Mesothelial cell of epicardium (in vitro differentiated cells): ENCODE results near the gene NFE2L2. TPM values are rescaled to one million over a fixed set of nuclear protein-coding genes. Genes with fewer than 3 reads are reported as not detected.
A peak's percentile ranks its signal among the peaks of the same experiment; 100 is the strongest.

ENCODE experiments used
- DNase-seq, 2 experiments: peaks; one replicate each; pipeline ENCODE4 v3.0.0; 2021; ENCODE audit warnings: low spot score in 2 of 2; ENCODE audit not compliant: unreplicated experiment in 2 of 2
- H3K27ac Mint-ChIP-seq: 2 replicates; pipeline ENCODE4 v1.8.0; 2021; ENCODE audit warnings: mixed read lengths
- H3K27me3 Mint-ChIP-seq: 2 replicates; pipeline ENCODE4 v1.8.0; 2021; ENCODE audit warnings: low read depth, mixed read lengths
- H3K36me3 Mint-ChIP-seq: 2 replicates; pipeline ENCODE4 v1.8.0; 2021; ENCODE audit warnings: mixed read lengths
- H3K4me1 Mint-ChIP-seq: 2 replicates; pipeline ENCODE4 v1.8.0; 2021; ENCODE audit warnings: mixed read lengths
- H3K4me3 Mint-ChIP-seq: 2 replicates; pipeline ENCODE4 v1.8.0; 2021; ENCODE audit warnings: mild to moderate bottlenecking, moderate library complexity, mixed read lengths
- H3K9me3 Mint-ChIP-seq: 2 replicates; pipeline ENCODE4 v1.8.0; 2021; ENCODE audit warnings: mixed read lengths
- total RNA-seq: library from RNA; stranded (reverse); gene quantifications from 3 replicates; pipeline ENCODE4 v1.2.1, GENCODE V29; 2021
- TF ChIP-seq, protein P1 (sequence below): fragments of 200-600 bp; sonication (generic); IDR thresholded peaks from one replicate; pipeline ENCODE4 v1.5.0; 2021; ENCODE audit warnings: antibody characterized with exemption; ENCODE audit not compliant: unreplicated experiment

NFE2L2 gene
- total RNA-seq, 1 donor from 2014 or later: 93.9 TPM

- Mint-ChIP-seq H3K27ac (peak overlapping the region; percentile 98), H3K4me3 (no peak overlapping the region), H3K36me3 (peaks cover 11% of the 10 kb centered on the region), H3K27me3 (no peaks in the 10 kb centered on the region), H3K9me3 (no peaks in the 10 kb centered on the region), H3K4me1 (peaks cover 61% of the 10 kb centered on the region)
- TF ChIP-seq, protein P1, sequence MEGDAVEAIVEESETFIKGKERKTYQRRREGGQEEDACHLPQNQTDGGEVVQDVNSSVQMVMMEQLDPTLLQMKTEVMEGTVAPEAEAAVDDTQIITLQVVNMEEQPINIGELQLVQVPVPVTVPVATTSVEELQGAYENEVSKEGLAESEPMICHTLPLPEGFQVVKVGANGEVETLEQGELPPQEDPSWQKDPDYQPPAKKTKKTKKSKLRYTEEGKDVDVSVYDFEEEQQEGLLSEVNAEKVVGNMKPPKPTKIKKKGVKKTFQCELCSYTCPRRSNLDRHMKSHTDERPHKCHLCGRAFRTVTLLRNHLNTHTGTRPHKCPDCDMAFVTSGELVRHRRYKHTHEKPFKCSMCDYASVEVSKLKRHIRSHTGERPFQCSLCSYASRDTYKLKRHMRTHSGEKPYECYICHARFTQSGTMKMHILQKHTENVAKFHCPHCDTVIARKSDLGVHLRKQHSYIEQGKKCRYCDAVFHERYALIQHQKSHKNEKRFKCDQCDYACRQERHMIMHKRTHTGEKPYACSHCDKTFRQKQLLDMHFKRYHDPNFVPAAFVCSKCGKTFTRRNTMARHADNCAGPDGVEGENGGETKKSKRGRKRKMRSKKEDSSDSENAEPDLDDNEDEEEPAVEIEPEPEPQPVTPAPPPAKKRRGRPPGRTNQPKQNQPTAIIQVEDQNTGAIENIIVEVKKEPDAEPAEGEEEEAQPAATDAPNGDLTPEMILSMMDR: no peak
- no peak for DNase-seq
Observed at GRCh38 chr2:177239053-177239452, 25.5 kb downstream of the NFE2L2 start.

GRCh38 chr2:177237932-177238331 lies 26.6 kb downstream of the NFE2L2 start:
- Mint-ChIP-seq H3K36me3 (peaks cover 16% of the 10 kb centered on the region), H3K27me3 (no peaks in the 10 kb centered on the region), H3K4me1 (peaks cover 55% of the 10 kb centered on the region), H3K27ac (peak overlapping the region; percentile 98), H3K4me3 (no peak overlapping the region), H3K9me3 (no peaks in the 10 kb centered on the region)
- DNase-seq: no peak
- TF ChIP-seq, protein P1: no peak

- TF ChIP-seq, protein P1: peak; percentile 59
- Mint-ChIP-seq H3K27me3 (no peaks in the 10 kb centered on the region), H3K4me1 (peaks cover 35% of the 10 kb centered on the region), H3K9me3 (no peaks in the 10 kb centered on the region), H3K36me3 (peaks cover 30% of the 10 kb centered on the region), H3K4me3 (no peak overlapping the region), H3K27ac (peak overlapping the region; percentile 32)
- no peak for DNase-seq
Observed at GRCh38 chr2:177235855-177236437, 28.6 kb downstream of the NFE2L2 start.

DNA sequence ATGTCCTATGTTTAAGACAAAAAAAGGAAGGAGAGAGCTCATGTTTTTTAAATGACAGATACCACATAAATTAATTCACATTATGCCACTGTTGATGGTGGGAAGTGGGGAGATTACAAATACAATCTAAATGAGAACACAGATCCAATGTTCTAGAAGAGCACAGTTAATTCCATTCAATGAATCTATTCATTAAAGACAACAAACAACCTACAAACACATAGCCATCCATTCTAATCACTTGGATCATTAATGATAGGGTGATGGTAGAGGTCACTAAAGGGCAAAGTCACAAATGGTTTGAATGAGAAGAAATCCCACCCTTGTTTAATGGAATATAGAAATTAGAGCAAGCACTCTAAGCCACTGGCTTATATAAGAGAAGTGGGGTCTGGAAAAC lies 30.3 kb downstream of the NFE2L2 start:
- Mint-ChIP-seq H3K27ac (peak overlapping the region; percentile 70), H3K4me3 (no peak overlapping the region), H3K4me1 (peaks cover 20% of the 10 kb centered on the region), H3K36me3 (peaks cover 38% of the 10 kb centered on the region), H3K27me3 (no peaks in the 10 kb centered on the region), H3K9me3 (no peaks in the 10 kb centered on the region)
- no peak for DNase-seq
- TF ChIP-seq, protein P1: no peak

DNA sequence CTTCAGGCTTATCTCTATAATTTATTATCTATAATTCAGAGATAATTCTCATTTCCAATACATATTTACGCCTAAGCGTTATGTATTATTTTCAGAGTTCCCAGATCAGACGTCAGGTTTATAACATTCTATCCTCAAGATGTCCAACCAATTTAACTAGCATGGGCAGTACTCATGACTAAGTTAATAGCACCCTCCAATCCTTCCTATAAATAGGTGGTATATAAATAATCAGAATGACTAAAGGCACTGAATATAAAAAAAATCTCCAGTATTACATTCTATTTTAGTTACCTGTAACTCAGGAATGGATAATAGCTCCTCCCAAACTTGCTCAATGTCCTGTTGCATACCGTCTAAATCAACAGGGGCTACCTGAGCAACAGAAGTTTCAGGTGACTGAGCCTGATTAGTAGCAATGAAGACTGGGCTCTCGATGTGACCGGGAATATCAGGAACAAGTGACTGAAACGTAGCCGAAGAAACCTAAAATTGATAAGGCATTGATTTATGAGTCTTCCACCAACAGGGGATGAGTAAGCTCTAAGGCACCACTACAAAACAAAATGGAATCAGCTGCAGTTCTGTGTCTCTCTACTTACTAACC lies 32.3 kb downstream of the NFE2L2 start:
- Mint-ChIP-seq H3K27me3 (no peaks in the 10 kb centered on the region), H3K9me3 (no peaks in the 10 kb centered on the region), H3K27ac (peak overlapping the region; percentile 56), H3K4me1 (peaks cover 8% of the 10 kb centered on the region), H3K36me3 (peaks cover 49% of the 10 kb centered on the region), H3K4me3 (no peak overlapping the region)
- TF ChIP-seq, protein P1: no peak
- no peak for DNase-seq
